PC-3 (cell line): ENCODE data around the gene AAMP. TPM values are rescaled to one million over a fixed set of nuclear protein-coding genes. Genes with fewer than 3 reads are reported as not detected.

ENCODE experiments used
- ATAC-seq: fragments of 200-7000 bp; cut with Tn5 transposase; 2 replicates; pipeline ENCODE4 v1.9.1; 2020; ENCODE audit warnings: mild to moderate bottlenecking, moderate library complexity
- BruUV-seq: library from RNA; stranded (reverse); fragments of 400-500 nt; replicated peaks from 2 replicates; lab custom pipeline; 2021; lab: Mats Ljungman, UMichigan
- CTCF ChIA-PET: fragments of 300-600 bp; sonication (Branson Sonifier 250); formaldehyde crosslinking; loops from one replicate; lab custom pipeline; 2022; ENCODE audit warnings: antibody characterized with exemption; lab: Charles Lee
- POLR2A ChIA-PET: fragments of 300-600 bp; sonication (Branson Sonifier 250); formaldehyde crosslinking; loops from one replicate; lab custom pipeline; 2022; ENCODE audit warnings: antibody characterized with exemption; ENCODE audit not compliant: unreplicated experiment; lab: Charles Lee
- DNase-seq: peaks from one replicate; pipeline ENCODE4 v3.0.0-alpha.2; 2015
- H2AFZ ChIP-seq: fragments of 300-600 bp; sonication (generic); 2 replicates; pipeline ENCODE4 v1.6.0; 2016; ENCODE audit warnings: antibody characterized with exemption, low read length
- H3F3A ChIP-seq: fragments of 300-600 bp; sonication (generic); one replicate; pipeline ENCODE4 v1.6.0; 2017; ENCODE audit warnings: antibody characterized with exemption, low read length, control low read depth, mild to moderate bottlenecking; ENCODE audit not compliant: unreplicated experiment
- H3K27ac ChIP-seq: fragments of 300-600 bp; sonication (generic); 2 replicates; pipeline ENCODE4 v1.5.1; 2016; ENCODE audit warnings: mild to moderate bottlenecking, low read length
- H3K27me3 ChIP-seq: fragments of 300-600 bp; sonication (generic); 2 replicates; pipeline ENCODE4 v1.6.1; 2016; ENCODE audit warnings: low read length, mixed read lengths
- H3K36me3 ChIP-seq: fragments of 300-600 bp; sonication (generic); 2 replicates; pipeline ENCODE4 v1.6.1; 2016; ENCODE audit warnings: low read depth, mixed run types, low read length, mixed read lengths
- H3K4me1 ChIP-seq: fragments of 300-600 bp; sonication (generic); 2 replicates; pipeline ENCODE4 v1.5.1; 2016; ENCODE audit warnings: low read length; ENCODE audit not compliant: insufficient read depth
- H3K4me2 ChIP-seq: fragments of 300-600 bp; sonication (generic); 2 replicates; pipeline ENCODE4 v1.6.0; 2016; ENCODE audit warnings: low read length
- H3K4me3 ChIP-seq: fragments of 300-600 bp; sonication (generic); 2 replicates; pipeline ENCODE4 v1.5.1; 2016; ENCODE audit warnings: mild to moderate bottlenecking, low read length, mixed read lengths
- H3K79me2 ChIP-seq: fragments of 300-600 bp; sonication (generic); 2 replicates; pipeline ENCODE4 v1.6.1; 2017; ENCODE audit warnings: low read length, mixed read lengths
- H3K9ac ChIP-seq: fragments of 300-600 bp; sonication (generic); 2 replicates; pipeline ENCODE4 v1.6.0; 2016; ENCODE audit warnings: mild to moderate bottlenecking, low read length
- H3K9me2 ChIP-seq: fragments of 300-600 bp; sonication (generic); replicated peaks from 2 replicates; pipeline ENCODE4 v1.6.1; 2016; ENCODE audit warnings: mixed run types, low read length, mixed read lengths
- H3K9me3 ChIP-seq: fragments of 300-600 bp; sonication (generic); 2 replicates; pipeline ENCODE4 v1.6.1; 2016; ENCODE audit warnings: low read length, mixed read lengths
- H4K20me1 ChIP-seq: fragments of 300-600 bp; sonication (generic); 2 replicates; pipeline ENCODE4 v1.6.1; 2016; ENCODE audit warnings: low read length, mixed read lengths
- EZH2 ChIP-seq: fragments of 300-600 bp; sonication (generic); IDR thresholded peaks from one replicate; pipeline ENCODE4 v1.6.1; 2017; ENCODE audit warnings: antibody characterized with exemption, mild to moderate bottlenecking, low read length; ENCODE audit not compliant: unreplicated experiment
- EZH2phosphoT487 ChIP-seq: fragments of 300-600 bp; sonication (generic); IDR thresholded peaks from 2 replicates; pipeline ENCODE4 v1.6.1; 2018; ENCODE audit warnings: mild to moderate bottlenecking, antibody characterized with exemption, low read length, borderline replicate concordance
- intact Hi-C: fragments of 100-400 bp; cut with micrococcal nuclease; formaldehyde crosslinking; loops from 2 replicates; pipeline ENCODE4 v1.9.0; 2023
- total RNA-seq: library from RNA; depleted of rRNA; stranded (reverse); fragments of >200 nt; gene quantifications from 2 replicates; pipeline ENCODE4 v1.2.3, GENCODE V29; 2014
- TF ChIP-seq, protein P1 (sequence below): fragments of 300-600 bp; sonication (generic); conservative IDR thresholded peaks from 2 replicates; pipeline ENCODE4 v1.5.1; 2017; ENCODE audit warnings: antibody characterized with exemption, low read depth, mild to moderate bottlenecking, low read length

AAMP gene
- total RNA-seq, 1 experiment from 2014 or later = 272 TPM

DNA sequence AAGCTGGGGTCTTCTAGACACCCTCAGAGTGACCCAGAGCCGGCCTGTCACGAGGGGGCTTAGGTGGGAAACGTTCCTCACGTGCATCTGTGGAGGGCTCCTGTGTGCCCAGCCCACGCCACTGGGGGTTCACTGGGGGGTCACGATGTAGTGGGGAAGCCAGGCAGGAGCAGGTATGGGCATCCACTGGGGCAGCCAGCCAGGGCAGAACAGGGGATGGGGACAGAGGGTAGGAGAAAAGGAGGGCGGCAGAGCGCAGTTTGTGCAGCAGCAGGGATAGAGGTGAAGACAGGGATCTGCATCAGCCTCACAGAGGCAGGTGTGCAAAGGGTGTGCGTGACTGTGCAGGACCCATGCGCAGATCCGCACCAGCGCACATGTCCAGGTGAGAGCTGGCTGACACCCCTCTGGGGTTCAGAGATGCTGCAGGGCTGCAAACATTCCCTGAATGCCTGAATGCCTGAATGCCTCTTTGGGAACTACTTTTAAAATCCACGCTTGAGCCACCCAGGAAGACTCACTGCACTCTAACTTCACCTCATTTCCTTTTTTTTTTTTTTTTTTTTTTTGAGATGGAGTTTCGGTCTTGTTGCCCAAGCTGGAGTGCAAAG, 10.4 kb upstream of the AAMP start:
- Histone ChIP-seq H3K36me3 (peaks cover 15% of the 10 kb centered on the region; the same call in 1 of the 2 replicates), H4K20me1 (no peaks in the 10 kb centered on the region), H3K79me2 (peaks cover 15% of the 10 kb centered on the region), H2AFZ (no peak overlapping the region), H3K9me3 (no peaks in the 10 kb centered on the region), H3K27me3 (no peaks in the 10 kb centered on the region), H3F3A (no peaks in the 10 kb centered on the region), H3K4me3 (no peak overlapping the region), H3K4me2 (no peak overlapping the region), H3K27ac (no peak overlapping the region), H3K9ac (no peak overlapping the region), H3K9me2 (no peaks in the 10 kb centered on the region), H3K4me1 (peaks cover 42% of the 10 kb centered on the region)
- TF ChIP-seq EZH2phosphoT487 = no peak
- no peak for DNase-seq
- ATAC-seq = no peak
- CTCF ChIA-PET = interaction anchor here (0.6 kb wide), 1 partner anchor 75 kb away, joined by 6 read pairs; no protein-coding TSS in a partner anchor
- POLR2A ChIA-PET = no interaction called here
- no TSS peak for BruUV-seq
- intact Hi-C loops = no loop called here

DNA sequence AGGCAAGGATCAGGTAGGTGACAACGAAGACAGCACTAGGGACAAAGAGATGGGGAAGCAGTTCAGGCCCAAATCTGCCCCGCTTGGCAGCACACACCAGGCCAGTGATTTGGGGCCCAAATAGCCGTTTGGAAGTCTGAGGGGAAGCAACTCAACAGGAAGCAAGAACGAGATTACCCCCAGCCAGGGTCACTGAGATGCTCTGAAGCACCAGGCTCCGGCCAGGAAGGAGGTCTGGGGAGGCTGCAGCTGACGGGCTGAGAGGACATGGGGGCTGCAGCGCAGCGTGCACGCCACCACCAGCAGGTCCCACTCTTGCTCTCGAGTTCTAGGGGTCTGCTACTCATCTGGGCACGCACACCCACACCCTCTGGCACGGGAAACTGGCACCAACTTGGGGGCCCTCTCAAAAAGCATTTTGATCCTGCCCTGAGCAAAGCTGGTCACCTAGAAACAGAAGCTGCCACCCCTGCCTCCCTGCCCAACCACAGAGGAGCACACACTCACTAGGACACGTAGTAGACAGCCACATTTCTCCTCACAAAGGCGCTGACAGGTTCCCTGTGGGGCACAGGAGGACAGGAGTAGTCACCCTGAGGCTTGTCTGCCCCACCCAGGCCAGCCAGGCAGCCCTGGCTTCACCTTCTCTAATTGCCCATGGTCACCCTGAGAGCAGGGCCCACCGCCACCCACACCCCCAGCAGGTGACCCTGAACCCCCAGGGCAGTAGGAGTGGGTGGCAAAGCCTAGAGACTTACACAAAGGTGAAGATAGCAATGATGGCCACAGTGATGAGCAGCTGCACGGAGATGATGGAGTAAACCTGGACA, 8.8 kb upstream of the AAMP start:
- no peaks in the 10 kb centered on the region for H4K20me1 ChIP-seq
- peaks cover 30% of the 10 kb centered on the region; the same call in 1 of the 2 replicates for H3K36me3 ChIP-seq
- H3K4me1 ChIP-seq = peaks cover 25% of the 10 kb centered on the region
- no peak overlapping the region for H3K27ac ChIP-seq
- BruUV-seq = no TSS peak
- DNase-seq (no peak), ATAC-seq (no peak)
- ChIA-PET CTCF (no interaction called here), POLR2A (no interaction called here)
- H3K4me2 ChIP-seq = no peak overlapping the region
- no peaks in the 10 kb centered on the region for H3K9me3 ChIP-seq
- H3F3A ChIP-seq = no peaks in the 10 kb centered on the region
- H3K9ac ChIP-seq = no peak overlapping the region
- H3K27me3 ChIP-seq = no peaks in the 10 kb centered on the region
- peaks cover 8% of the 10 kb centered on the region for H3K79me2 ChIP-seq
- no peaks in the 10 kb centered on the region for H3K9me2 ChIP-seq
- no peak overlapping the region for H2AFZ ChIP-seq
- no peak overlapping the region for H3K4me3 ChIP-seq
- intact Hi-C loops = no loop called here
- TF ChIP-seq, protein P1, sequence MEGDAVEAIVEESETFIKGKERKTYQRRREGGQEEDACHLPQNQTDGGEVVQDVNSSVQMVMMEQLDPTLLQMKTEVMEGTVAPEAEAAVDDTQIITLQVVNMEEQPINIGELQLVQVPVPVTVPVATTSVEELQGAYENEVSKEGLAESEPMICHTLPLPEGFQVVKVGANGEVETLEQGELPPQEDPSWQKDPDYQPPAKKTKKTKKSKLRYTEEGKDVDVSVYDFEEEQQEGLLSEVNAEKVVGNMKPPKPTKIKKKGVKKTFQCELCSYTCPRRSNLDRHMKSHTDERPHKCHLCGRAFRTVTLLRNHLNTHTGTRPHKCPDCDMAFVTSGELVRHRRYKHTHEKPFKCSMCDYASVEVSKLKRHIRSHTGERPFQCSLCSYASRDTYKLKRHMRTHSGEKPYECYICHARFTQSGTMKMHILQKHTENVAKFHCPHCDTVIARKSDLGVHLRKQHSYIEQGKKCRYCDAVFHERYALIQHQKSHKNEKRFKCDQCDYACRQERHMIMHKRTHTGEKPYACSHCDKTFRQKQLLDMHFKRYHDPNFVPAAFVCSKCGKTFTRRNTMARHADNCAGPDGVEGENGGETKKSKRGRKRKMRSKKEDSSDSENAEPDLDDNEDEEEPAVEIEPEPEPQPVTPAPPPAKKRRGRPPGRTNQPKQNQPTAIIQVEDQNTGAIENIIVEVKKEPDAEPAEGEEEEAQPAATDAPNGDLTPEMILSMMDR = no peak
- TF ChIP-seq EZH2 (no peak), EZH2phosphoT487 (no peak)

DNA sequence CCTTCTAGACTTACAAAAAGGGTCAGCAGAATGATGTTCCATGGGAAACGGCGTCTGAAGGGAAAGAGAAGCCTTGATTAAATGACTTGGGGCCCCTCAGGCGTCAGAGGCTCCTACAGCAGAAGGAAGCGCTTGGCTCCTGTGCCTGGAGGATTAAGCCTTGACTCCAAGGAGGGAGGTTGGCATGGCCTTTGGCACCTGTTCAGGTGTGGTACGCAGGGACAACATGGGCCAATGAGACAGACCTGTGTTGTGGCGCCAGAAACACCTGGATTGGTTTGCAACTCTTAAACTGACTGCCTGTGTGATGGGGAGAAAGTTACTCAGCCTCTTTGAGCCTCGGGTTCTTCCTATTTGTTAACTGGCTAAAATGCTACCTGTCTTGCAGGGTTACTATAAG, 8.0 kb upstream of the AAMP start:
- H2AFZ ChIP-seq = no peak overlapping the region
- no peaks in the 10 kb centered on the region for H3K27me3 ChIP-seq
- no peaks in the 10 kb centered on the region for H4K20me1 ChIP-seq
- no peak overlapping the region for H3K4me3 ChIP-seq
- no peak overlapping the region for H3K27ac ChIP-seq
- intact Hi-C loops = no loop called here
- BruUV-seq = no TSS peak
- H3K9me2 ChIP-seq = no peaks in the 10 kb centered on the region
- H3K4me2 ChIP-seq = no peak overlapping the region
- H3K9ac ChIP-seq = no peak overlapping the region
- H3K9me3 ChIP-seq = no peaks in the 10 kb centered on the region
- POLR2A ChIA-PET = no interaction called here
- H3K36me3 ChIP-seq = peaks cover 32% of the 10 kb centered on the region; the same call in 1 of the 2 replicates
- DNase-seq (no peak), ATAC-seq (no peak)
- no peaks in the 10 kb centered on the region for H3F3A ChIP-seq
- peaks cover 5% of the 10 kb centered on the region; the same call in 1 of the 2 replicates for H3K79me2 ChIP-seq
- peaks cover 20% of the 10 kb centered on the region for H3K4me1 ChIP-seq
- no peak for TF ChIP-seq EZH2phosphoT487
- TF ChIP-seq, protein P1 = no peak
- no peak for TF ChIP-seq EZH2
- CTCF ChIA-PET = no interaction called here
